Amniotic epithelial cell (primary cell): Measurements from ENCODE around the gene PHKA2.

Experiments
- DNase-seq: peaks from one replicate; pipeline ENCODE4 v3.0.0-alpha.2; 2010; ENCODE audit warnings: low read depth

Gene PHKA2

GRCh38 chrX:18971506-18971905, 12.4 kb downstream of the PHKA2 start:
- no peak for DNase-seq

GRCh38 chrX:18970465-18970864, 13.4 kb downstream of the PHKA2 start:
- DNase-seq = no peak

- DNase-seq = no peak
These were observed 17.3 kb downstream of the PHKA2 start for GRCh38 chrX:18966624-18967023.

DNA sequence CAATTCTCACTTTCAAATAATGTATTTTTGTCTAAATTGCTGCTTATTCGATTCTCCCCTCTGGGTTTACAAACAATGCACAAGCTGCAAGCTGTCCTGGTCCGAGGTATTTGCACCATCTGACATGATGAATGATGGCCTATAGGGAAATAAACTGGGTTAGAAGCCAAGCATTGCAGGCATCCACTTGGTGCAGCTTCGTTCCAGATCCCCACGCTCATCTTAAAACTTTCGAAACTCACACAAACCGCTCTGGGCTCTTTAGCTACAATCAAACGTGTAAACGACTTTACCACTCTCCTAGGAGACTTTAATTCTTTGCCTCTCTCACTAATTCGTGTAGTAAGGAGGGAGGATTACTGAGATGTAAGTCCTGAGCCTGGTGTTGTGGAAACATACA, 19.0 kb downstream of the PHKA2 start:
- DNase-seq = peak; percentile 59

DNA sequence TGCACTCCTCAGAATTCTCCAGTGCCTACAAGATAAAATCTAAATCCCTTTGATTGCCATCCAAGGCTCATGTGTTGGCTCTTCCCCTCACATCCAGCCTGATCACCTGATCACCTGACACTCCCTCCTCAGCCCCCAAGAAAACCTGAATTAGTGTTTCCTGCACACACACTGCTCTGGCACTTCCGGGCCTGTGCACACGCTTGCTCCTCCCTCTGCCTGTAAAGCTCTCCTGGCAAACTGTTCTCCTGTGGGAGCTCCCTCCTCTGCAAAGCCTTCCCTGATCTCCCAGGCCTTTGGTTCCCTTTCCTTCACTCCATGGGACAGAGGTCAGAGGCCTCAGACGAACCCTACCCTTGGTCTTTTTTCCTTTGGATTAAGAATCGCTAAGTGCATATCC, 19.9 kb downstream of the PHKA2 start:
- peak; percentile 11 for DNase-seq

DNA sequence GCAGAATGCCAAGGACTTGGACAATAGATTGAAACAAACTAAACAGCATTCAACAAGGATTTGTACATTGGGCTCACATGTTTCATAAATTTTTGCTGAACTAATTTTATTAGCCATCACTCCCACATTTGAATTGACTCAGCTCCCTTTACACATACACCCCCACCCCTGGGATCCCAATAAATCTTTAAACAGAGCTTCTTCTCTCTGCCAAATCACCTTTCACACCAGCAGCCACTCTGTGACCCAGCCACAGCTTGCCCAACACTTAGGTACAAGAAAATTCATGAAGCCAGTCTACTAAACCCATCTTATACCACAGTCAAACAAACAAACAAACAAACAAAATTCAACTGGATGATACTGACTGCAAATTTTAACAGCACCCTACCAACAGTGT, 21.6 kb downstream of the PHKA2 start:
- DNase-seq = no peak

- DNase-seq = peak; percentile 65
These were observed 22.2 kb downstream of the PHKA2 start for GRCh38 chrX:18961686-18962085.

- no peak for DNase-seq
These were observed 27.4 kb downstream of the PHKA2 start for GRCh38 chrX:18956303-18957032.

DNA sequence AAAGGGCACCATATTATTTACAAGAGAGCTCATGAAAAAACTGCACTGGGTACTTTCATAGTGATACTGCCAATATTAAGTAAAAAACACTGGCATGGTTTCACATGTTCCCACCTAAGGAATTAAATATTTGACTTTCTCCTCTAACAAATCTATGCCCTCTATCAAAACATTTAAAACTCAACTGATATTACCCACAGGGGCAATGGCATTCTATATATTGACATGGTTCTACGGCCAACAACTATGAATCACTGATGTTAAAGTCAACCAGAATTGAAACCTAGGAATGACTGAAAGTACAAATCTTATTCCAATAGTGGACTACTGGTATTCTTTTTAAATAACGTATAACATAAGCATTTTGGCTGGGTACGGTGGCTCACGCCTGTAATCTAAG, 28.2 kb downstream of the PHKA2 start:
- DNase-seq = no peak

GRCh38 chrX:18951032-18951431, 32.9 kb downstream of the PHKA2 start:
- DNase-seq = no peak

DNA sequence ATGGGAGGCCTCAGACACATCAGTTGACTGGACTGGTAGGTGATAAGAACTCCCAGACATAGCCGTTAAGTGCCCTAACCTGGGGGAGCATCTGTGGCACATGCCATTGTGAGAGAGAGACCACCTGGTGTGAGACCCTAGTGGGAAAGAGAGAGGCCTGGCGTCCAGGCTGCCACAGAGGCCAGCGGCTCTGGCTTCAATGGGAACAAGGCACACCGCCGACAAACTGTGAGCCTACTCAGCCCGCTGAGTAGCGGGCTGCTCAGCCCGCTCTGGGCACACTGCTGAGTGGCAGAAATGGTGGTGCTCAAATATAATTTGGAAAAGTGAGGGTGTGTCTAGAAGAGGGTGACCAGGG, 34.0 kb downstream of the PHKA2 start:
- no peak for DNase-seq

GRCh38 chrX:18949291-18949943, 34.5 kb downstream of the PHKA2 start:
- DNase-seq = no peak

DNA sequence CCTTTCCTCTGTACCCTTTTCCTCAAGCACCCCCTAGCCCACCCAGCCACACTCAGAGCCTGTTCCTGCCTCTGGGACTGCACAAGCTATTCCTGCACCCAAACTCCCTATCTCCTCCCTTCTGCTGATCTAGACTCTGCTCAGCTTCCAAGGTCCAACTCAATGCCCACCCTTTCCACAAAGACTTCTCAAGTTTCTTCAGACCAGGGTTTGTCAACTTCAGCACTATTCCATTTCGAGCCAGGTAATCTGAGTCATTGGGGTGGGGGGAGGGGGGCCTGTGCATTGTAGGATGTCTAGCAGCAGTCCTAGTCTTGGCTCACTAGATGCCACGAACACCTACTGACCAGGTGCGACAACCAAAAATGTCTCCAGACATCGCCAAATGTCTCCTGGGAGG, 37.3 kb downstream of the PHKA2 start:
- no peak for DNase-seq

- DNase-seq = no peak
These were observed 37.8 kb downstream of the PHKA2 start for GRCh38 chrX:18946157-18946556.

GRCh38 chrX:18945483-18945882, 38.4 kb downstream of the PHKA2 start:
- DNase-seq = no peak

DNA sequence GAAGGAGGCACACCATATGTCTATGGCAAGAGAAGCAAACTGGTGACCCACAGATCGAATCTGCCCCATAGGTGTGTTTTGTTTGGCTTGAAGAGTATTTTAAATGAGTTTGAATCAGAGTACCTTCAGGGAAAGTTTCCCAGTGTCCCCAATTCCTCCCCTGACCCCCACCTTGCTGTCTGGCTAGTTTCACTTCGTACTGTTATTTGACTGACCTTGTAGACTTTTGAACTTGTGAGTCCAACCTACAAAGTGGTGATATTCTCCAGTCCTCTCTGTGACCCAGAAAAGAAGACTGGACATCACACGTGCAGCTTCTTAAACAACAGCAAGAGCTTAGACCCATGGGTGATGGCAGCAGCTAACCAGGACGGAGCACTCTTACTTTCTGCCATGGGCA, 39.4 kb downstream of the PHKA2 start:
- DNase-seq = no peak

DNA sequence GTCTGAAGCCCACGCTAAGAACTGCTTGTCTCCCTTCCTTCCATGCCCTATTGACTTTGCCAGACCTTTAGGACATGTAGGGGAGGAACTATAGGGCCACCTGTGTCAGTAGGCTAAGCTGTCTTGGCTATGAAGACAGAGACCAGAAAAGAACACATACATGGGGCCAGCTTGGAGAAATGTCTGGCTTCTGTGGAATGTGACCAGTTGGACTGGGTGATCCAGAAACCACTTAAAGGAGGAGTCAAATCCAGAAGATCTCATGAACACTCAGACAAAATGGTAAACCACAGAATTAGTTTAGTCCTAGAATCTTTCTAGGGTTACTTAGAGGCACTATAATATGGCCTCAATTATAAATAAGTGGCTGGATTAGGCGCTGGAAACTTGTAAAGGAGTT, 42.0 kb downstream of the PHKA2 start:
- DNase-seq = no peak

- DNase-seq = no peak
These were observed 45.2 kb downstream of the PHKA2 start for GRCh38 chrX:18938710-18939109.

DNA sequence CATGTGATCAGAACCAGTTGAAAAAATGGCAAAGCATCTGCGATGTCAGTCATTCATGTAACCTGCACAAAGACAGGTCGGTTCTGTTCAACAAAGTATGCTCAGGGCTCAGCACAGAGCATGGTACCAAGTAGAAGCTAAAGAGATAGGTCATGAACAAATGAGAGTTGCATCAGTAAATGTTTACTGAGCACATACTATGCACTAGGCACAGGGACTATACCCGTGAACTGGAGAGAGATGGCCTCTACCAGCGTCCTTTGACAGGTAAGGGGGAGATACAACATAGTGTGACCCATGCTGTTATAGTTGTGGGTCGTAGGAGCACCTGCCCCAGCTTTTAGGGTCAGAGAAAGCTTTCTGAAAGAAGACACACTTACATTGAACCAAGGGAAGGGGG, 46.7 kb downstream of the PHKA2 start:
- no peak for DNase-seq

GRCh38 chrX:18935893-18936292, 48.0 kb downstream of the PHKA2 start:
- no peak for DNase-seq

- DNase-seq = no peak
These were observed 49.2 kb downstream of the PHKA2 start for GRCh38 chrX:18934708-18935107.

GRCh38 chrX:18933617-18934016, 50.3 kb downstream of the PHKA2 start:
- no peak for DNase-seq

- DNase-seq = peak; percentile 18
These were observed 51.9 kb downstream of the PHKA2 start for GRCh38 chrX:18931972-18932371.

DNA sequence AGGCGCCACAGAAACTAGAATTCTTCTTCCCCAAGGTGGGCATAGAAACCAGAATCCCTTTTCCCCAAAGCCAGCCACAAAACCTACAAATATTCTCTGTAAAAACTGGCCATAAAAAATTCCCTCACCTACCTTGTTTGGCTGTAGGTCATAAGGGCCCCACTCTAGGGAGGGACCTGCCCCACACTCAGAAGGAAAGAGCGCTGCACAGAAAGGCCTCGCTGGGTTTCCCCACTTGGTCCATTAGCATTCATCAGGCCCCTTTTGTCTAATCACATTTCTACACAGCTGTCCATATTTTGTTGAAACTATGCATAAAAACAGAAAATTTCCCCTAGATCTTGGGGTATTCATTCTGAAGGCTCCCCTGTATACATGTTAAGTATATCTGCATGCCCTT, 54.1 kb downstream of the PHKA2 start:
- DNase-seq = no peak
